Psoas muscle (tissue), 8 donors: ENCODE measurements around the gene ZFTA. TPM values are rescaled to one million over a fixed set of nuclear protein-coding genes. Genes with fewer than 3 reads are reported as not detected.

Experiments
- ATAC-seq, 4 donors: fragments of 200-7000 bp; cut with Tn5 transposase; one replicate each; pipeline ENCODE4 v1.9.1; 2020; ENCODE audit warnings: moderate library complexity in 3 of 4, mild to moderate bottlenecking in 2 of 4
- DNase-seq, 2 donors: peaks; one replicate each; pipeline ENCODE4 v3.0.0-alpha.2; 2020
- H3K27ac ChIP-seq: fragments of 200-600 bp; one replicate; pipeline ENCODE4 v1.8.0; 2022
- H3K27me3 ChIP-seq, 3 donors: fragments of 200-600 bp in 1 of 3; one replicate each; pipeline versions ENCODE4 v1.6.1 to v1.8.0; 2013 to 2022; ENCODE audit warnings: low read length in 2 of 3, mild to moderate bottlenecking in 2 of 3, moderate library complexity in 1 of 3; ENCODE audit not compliant: insufficient read depth in 3 of 3
- H3K36me3 ChIP-seq, 2 donors: fragments of 200-600 bp in 1 of 2; one replicate each; pipeline versions ENCODE4 v1.6.1 to v1.8.0; 2013 to 2022; ENCODE audit warnings: low read depth in 1 of 2, mild to moderate bottlenecking in 1 of 2, moderate library complexity in 1 of 2; ENCODE audit not compliant: insufficient read depth in 1 of 2
- H3K4me1 ChIP-seq: fragments of 200-600 bp; one replicate; pipeline ENCODE4 v1.8.0; 2022
- H3K4me3 ChIP-seq: fragments of 200-600 bp; one replicate; pipeline ENCODE4 v1.8.0; 2022; ENCODE audit warnings: mild to moderate bottlenecking
- H3K9me3 ChIP-seq: fragments of 200-600 bp; one replicate; pipeline ENCODE4 v1.8.0; 2022
- WGBS, 3 donors: extraction: QIAGEN DNeasy Blood & Tissue Kit; methylation state at CpG; one replicate each; pipeline versions ENCODE4 v1.1.6 to v1.1.7; 2013; 5-methylcytosine and 5-hydroxymethylcytosine counted together
- intact Hi-C, 2 donors: fragments of 100-400 bp; cut with DNase I; formaldehyde crosslinking; loops; one replicate each; pipeline versions ENCODE4 v1.11.0 to v1.14.2; 2022
- polyA plus RNA-seq, 3 donors: library from polyadenylated mRNA; stranded (reverse); fragments of 200-250 nt; gene quantifications; one replicate each; pipeline ENCODE4 v1.2.3, GENCODE V29; 2013
- total RNA-seq, 4 donors: library from RNA; stranded (reverse); fragmentation: NEBNext Ultra II Directional in 2 of 4; extraction: Animal tissue kit (Norgen Biotek cat#: 25700) in 2 of 4; gene quantifications; one replicate each; pipeline versions ENCODE4 v1.2.1 to v1.2.4, GENCODE V29; 2021 to 2023
- TF ChIP-seq, protein P1 (sequence below): fragments of 200-600 bp; IDR thresholded peaks from one replicate; pipeline ENCODE4 v1.8.0; 2022; ENCODE audit warnings: antibody characterized with exemption
- donor health status: healthy with polysubstance abuse.
- donor health status: DM: no; HTN: no; CAD: no; lungs with moderate emphysema.
- donor health status: Bipolar disorder and iron deficiency.
- donor health status: healthy.
- donor health status: DM: yes; HTN: yes; CAD: no.
- donor health status: DM: no; HTN: no; CAD: no.
- donor health status: DM: no; HTN: no; CAD: no.
- donor health status: DM: yes; HTN: yes; CAD: no.

The ZFTA gene
- total and polyA plus RNA-seq, 7 donors = 2.1 to 14.7 (median 7.5) TPM

DNA sequence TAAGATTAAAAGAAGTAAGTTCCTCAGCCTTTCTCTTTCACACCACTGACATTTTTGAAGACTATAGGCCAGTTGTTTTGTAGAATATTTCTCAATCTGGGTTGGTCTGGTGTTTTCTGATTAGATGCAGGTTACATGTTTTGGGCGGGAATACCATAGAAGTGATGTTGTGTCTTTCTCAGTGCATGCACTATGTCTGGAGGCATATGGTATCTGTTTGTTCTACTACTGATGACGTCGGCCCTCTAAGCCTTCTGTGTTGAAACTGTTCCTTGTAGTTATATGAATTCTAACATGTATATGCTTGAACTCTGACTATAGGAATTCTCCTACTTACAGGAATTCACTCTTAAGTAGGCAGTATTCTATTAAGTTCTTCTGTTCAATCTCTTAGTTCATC, 21.6 kb downstream of the ZFTA start:
- ATAC-seq = no peak
- intact Hi-C loops = no loop called here
- Histone ChIP-seq H3K4me3 (no peak overlapping the region), H3K27me3 (no peaks in the 10 kb centered on the region), H3K9me3 (no peaks in the 10 kb centered on the region), H3K4me1 (no peaks in the 10 kb centered on the region), H3K27ac (no peak overlapping the region), H3K36me3 (peaks cover 3 to 44% of the 10 kb centered on the region in 2 donors)
- TF ChIP-seq, protein P1, sequence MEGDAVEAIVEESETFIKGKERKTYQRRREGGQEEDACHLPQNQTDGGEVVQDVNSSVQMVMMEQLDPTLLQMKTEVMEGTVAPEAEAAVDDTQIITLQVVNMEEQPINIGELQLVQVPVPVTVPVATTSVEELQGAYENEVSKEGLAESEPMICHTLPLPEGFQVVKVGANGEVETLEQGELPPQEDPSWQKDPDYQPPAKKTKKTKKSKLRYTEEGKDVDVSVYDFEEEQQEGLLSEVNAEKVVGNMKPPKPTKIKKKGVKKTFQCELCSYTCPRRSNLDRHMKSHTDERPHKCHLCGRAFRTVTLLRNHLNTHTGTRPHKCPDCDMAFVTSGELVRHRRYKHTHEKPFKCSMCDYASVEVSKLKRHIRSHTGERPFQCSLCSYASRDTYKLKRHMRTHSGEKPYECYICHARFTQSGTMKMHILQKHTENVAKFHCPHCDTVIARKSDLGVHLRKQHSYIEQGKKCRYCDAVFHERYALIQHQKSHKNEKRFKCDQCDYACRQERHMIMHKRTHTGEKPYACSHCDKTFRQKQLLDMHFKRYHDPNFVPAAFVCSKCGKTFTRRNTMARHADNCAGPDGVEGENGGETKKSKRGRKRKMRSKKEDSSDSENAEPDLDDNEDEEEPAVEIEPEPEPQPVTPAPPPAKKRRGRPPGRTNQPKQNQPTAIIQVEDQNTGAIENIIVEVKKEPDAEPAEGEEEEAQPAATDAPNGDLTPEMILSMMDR = no peak
- no peak for DNase-seq
- 81 to 94% (median 88%) methylated on average over 3 of the region's 3 CpGs for WGBS, 3 donors

GRCh38 chr11:63745304-63746170, 23.0 kb downstream of the ZFTA start:
- H3K4me1 ChIP-seq = no peaks in the 10 kb centered on the region
- intact Hi-C loops = no loop called here
- H3K4me3 ChIP-seq = no peak overlapping the region
- TF ChIP-seq, protein P1 = no peak
- H3K36me3 ChIP-seq = peaks cover 3 to 29% of the 10 kb centered on the region in 2 donors
- no peaks in the 10 kb centered on the region for H3K9me3 ChIP-seq
- no peak overlapping the region for H3K27ac ChIP-seq
- WGBS, 3 donors = 88 to 89% (median 89%) methylated on average over 13 of the region's 13 CpGs
- H3K27me3 ChIP-seq = no peaks in the 10 kb centered on the region
- ATAC-seq = no peak
- no peak for DNase-seq

DNA sequence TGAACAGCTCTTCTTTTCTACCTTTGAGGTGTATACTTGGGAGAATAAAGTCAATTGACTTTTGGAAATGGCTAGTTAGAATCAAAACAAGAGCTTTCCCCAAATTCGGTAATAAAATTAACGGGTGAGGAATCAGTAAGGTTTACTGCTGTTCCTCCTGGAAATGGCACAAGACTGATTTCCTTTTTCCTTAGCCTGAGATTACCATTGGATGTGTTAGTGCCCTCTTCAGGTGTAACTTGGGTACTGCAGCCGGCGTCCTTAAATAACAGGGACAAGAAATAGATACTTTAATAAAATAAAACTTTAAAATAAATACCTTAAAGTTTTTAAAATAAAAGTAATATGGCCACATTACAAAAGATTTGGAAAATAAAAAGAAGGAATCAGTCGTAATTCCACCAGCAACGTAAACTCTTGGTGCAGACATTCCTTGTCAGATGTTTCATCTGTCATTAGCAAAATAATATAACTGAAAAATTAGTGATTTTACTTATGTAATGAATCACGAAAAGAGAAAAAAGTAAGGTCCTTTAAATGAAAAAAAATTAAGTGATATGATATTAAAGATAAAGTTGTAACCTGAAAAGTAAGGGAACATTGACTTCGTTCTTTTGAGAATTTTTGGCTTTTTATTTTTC, 29.7 kb downstream of the ZFTA start:
- peak; percentile 54 to 80 (median 72) for ATAC-seq
- Histone ChIP-seq H3K27me3 (no peaks in the 10 kb centered on the region), H3K4me1 (peaks cover 2% of the 10 kb centered on the region), H3K36me3 (no peaks in the 10 kb centered on the region), H3K27ac (no peak overlapping the region), H3K9me3 (no peaks in the 10 kb centered on the region), H3K4me3 (no peak overlapping the region)
- DNase-seq = peak; percentile 56 to 71
- TF ChIP-seq, protein P1 = peak; percentile 99
- intact Hi-C loops = loop anchor here (5.0 kb wide), 4 partner anchors 52 to 257 kb away; partner anchors contain the start of gene RTN3 (in 1 of the 2)
- WGBS, 3 donors = 20 to 23% (median 22%) methylated on average over 8 of the region's 8 CpGs

DNA sequence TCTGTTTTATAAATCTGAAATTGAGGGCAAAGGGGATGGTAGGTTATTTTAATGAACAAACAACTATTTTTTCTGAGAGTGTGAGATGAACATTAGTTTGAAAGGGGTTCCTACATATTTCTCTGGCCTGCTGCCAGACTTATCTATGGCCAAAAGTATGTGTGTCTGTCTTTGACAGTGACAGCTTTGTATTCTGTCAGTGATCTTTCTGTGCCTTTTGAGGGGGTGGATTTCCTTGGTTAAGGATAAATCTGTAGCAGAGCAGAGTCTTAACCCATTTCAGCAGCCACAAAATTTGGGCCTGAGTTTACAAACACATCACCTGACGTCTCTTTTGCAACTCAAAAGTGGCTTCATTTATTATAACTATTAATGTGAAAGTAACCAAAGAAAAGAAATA, 30.9 kb downstream of the ZFTA start:
- Histone ChIP-seq H3K27me3 (no peaks in the 10 kb centered on the region), H3K9me3 (no peaks in the 10 kb centered on the region), H3K27ac (no peak overlapping the region), H3K4me1 (peaks cover 2% of the 10 kb centered on the region), H3K36me3 (no peaks in the 10 kb centered on the region), H3K4me3 (no peak overlapping the region)
- TF ChIP-seq, protein P1 = no peak
- ATAC-seq (no peak), DNase-seq (no peak)
- WGBS, 3 donors = 45 to 95% (median 89%) methylated on average over 1 of the region's 1 CpG
- intact Hi-C loops = loop anchor here (5.0 kb wide), 4 partner anchors 50 to 255 kb away; partner anchors contain the start of gene RTN3 (in 1 of the 2)
